CD4-positive, alpha-beta T cell (primary cell): Measurements from ENCODE around the gene PCDHGA9. TPM values are rescaled to one million over a fixed set of nuclear protein-coding genes. Genes with fewer than 3 reads are reported as not detected.
"Not testable (repeated sequence)": the region's sequence is repeated elsewhere in the genome, so short reads cannot be mapped to it uniquely, and the experiment has no call there.

Experiments
- ATAC-seq: fragments of 200-7000 bp; cut with Tn5 transposase; one replicate; pipeline ENCODE4 v1.10.0; 2022; ENCODE audit warnings: mild to moderate bottlenecking; ENCODE audit not compliant: poor library complexity
- CTCF ChIA-PET: fragments of 350-600 bp; sonication (Branson Sonifier 250); formaldehyde crosslinking; loops from one replicate; lab custom pipeline; 2021; ENCODE audit warnings: antibody characterized with exemption, inconsistent platforms; lab: Charles Lee
- POLR2A ChIA-PET: fragments of 350-600 bp; sonication (Branson Sonifier 250); formaldehyde crosslinking; loops from one replicate; lab custom pipeline; 2021; ENCODE audit warnings: antibody characterized with exemption, inconsistent platforms; lab: Charles Lee
- DNase-seq, 14 experiments: peaks; one replicate each; pipeline ENCODE4 v3.0.0-alpha.2; 2013 to 2020; ENCODE audit warnings: mixed read lengths in 2 of 14
- H3K27ac ChIP-seq, 2 donors: one replicate each; pipeline versions ENCODE4 v1.5.1 to v1.7.0; 2013; ENCODE audit warnings: low read length in 2 of 2, low read depth in 1 of 2, mild to moderate bottlenecking in 1 of 2
- H3K27me3 ChIP-seq, 2 experiments: 1 replicate in 1 of 2; 2 replicates in 1 of 2; pipeline versions ENCODE4 v1.6.1 to v1.7.0; 2013; ENCODE audit warnings: low read length in 2 of 2, control low read depth in 1 of 2, mild to moderate bottlenecking in 1 of 2, moderate library complexity in 1 of 2; ENCODE audit not compliant: insufficient read depth in 2 of 2, control insufficient read depth in 1 of 2
- H3K36me3 ChIP-seq: one replicate; pipeline ENCODE4 v1.6.1; 2013; ENCODE audit warnings: low read length, control low read depth; ENCODE audit not compliant: insufficient read depth
- H3K4me1 ChIP-seq: one replicate; pipeline ENCODE4 v1.6.1; 2013; ENCODE audit warnings: low read length, control low read depth; ENCODE audit not compliant: insufficient read depth
- H3K4me3 ChIP-seq: one replicate; pipeline ENCODE4 v1.5.1; 2013; ENCODE audit warnings: mild to moderate bottlenecking, low read length, moderate library complexity
- H3K9me3 ChIP-seq, 2 experiments: 1 replicate in 1 of 2; 2 replicates in 1 of 2; pipeline versions ENCODE4 v1.6.1 to v1.7.0; 2013; ENCODE audit warnings: low read length in 2 of 2, mild to moderate bottlenecking in 2 of 2, control low read depth in 1 of 2, moderate library complexity in 1 of 2; ENCODE audit not compliant: control insufficient read depth in 1 of 2, insufficient read depth in 1 of 2
- H3K27ac Mint-ChIP-seq: one replicate; pipeline ENCODE4 v1.8.0; 2020; ENCODE audit warnings: mixed read lengths
- H3K27me3 Mint-ChIP-seq: one replicate; pipeline ENCODE4 v1.8.0; 2021; ENCODE audit warnings: mixed read lengths
- H3K36me3 Mint-ChIP-seq: one replicate; pipeline ENCODE4 v1.8.0; 2021; ENCODE audit warnings: low read depth, mixed read lengths
- H3K4me1 Mint-ChIP-seq: one replicate; pipeline ENCODE4 v1.8.0; 2021; ENCODE audit warnings: low read depth, mixed read lengths
- H3K4me3 Mint-ChIP-seq: one replicate; pipeline ENCODE4 v1.8.0; 2020; ENCODE audit warnings: mild to moderate bottlenecking, mixed read lengths
- H3K9me3 Mint-ChIP-seq: one replicate; pipeline ENCODE4 v1.8.0; 2020; ENCODE audit warnings: mixed read lengths
- intact Hi-C, 2 experiments: fragments of 100-400 bp; cut with DNase I in 1 of 2; cut with micrococcal nuclease in 1 of 2; formaldehyde crosslinking; loops; one replicate each; pipeline versions ENCODE4 v1.15.1 to v1.9.0; 2023 to 2025; cut with DNase I, micrococcal nuclease
- total RNA-seq, 174 experiments: library from RNA in 2 of 174; stranded (reverse) in 2 of 174; gene quantifications; one replicate each; pipeline ENCODE4 v1.2.3 and lab custom pipeline; 2021 to 2026
- TF ChIP-seq, protein P1 (sequence below): fragments of 200-600 bp; IDR thresholded peaks from one replicate; pipeline ENCODE4 v1.8.0; 2022; ENCODE audit warnings: antibody characterized with exemption, mild to moderate bottlenecking

Gene PCDHGA9
- total RNA-seq, 2 experiments from 2014 or later: not detected

DNA sequence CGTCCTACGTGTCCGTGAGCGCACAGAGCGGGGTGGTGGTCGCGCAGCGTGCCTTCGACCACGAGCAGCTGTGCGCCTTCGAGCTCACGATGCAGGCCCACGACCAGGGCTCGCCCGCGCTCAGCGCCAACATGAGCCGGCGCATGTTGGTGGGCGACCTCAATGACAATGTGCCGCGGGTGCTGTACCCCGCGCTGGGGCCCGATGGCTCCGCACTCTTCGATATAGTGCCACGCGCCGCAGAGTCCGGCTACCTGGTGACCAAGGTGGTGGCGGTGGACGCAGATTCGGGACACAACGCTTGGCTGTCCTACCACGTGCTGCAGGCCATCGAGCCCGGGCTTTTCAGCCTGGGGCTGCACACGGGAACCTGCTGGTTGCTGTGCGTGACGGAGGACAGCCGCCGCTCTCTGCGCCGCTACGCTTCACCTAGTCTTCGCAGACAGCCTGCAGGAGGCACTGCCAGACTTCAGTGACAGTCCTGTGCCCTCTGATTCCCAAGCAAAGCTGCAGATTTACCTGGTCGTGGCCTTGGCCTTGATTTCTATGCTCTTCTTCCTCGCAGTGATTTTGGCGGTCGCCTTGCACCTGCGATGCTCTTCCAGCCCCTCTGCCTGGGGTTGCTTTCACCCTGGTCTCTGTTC lies 25.3 kb downstream of the PCDHGA9 start:
- peaks cover 80% of the 10 kb centered on the region for H3K27me3 Mint-ChIP-seq
- H3K27ac Mint-ChIP-seq: no peak overlapping the region
- Histone ChIP-seq H3K4me3 (no peak overlapping the region), H3K27ac (no peak overlapping the region), H3K36me3 (no peaks in the 10 kb centered on the region), H3K27me3 (peaks cover 64 to 83% of the 10 kb centered on the region in 2 experiments), H3K9me3 (peaks cover 49 to 57% of the 10 kb centered on the region in 2 experiments), H3K4me1 (peaks cover 6% of the 10 kb centered on the region)
- peaks cover 22% of the 10 kb centered on the region for H3K9me3 Mint-ChIP-seq
- intact Hi-C loops: no loop called here
- H3K36me3 Mint-ChIP-seq: peaks cover 32% of the 10 kb centered on the region
- no peak for ATAC-seq
- peaks cover 8% of the 10 kb centered on the region for H3K4me1 Mint-ChIP-seq
- no peak overlapping the region for H3K4me3 Mint-ChIP-seq
- TF ChIP-seq, protein P1, sequence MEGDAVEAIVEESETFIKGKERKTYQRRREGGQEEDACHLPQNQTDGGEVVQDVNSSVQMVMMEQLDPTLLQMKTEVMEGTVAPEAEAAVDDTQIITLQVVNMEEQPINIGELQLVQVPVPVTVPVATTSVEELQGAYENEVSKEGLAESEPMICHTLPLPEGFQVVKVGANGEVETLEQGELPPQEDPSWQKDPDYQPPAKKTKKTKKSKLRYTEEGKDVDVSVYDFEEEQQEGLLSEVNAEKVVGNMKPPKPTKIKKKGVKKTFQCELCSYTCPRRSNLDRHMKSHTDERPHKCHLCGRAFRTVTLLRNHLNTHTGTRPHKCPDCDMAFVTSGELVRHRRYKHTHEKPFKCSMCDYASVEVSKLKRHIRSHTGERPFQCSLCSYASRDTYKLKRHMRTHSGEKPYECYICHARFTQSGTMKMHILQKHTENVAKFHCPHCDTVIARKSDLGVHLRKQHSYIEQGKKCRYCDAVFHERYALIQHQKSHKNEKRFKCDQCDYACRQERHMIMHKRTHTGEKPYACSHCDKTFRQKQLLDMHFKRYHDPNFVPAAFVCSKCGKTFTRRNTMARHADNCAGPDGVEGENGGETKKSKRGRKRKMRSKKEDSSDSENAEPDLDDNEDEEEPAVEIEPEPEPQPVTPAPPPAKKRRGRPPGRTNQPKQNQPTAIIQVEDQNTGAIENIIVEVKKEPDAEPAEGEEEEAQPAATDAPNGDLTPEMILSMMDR: no peak
- no peak for DNase-seq
- ChIA-PET POLR2A (no interaction called here), CTCF (no interaction called here)

DNA sequence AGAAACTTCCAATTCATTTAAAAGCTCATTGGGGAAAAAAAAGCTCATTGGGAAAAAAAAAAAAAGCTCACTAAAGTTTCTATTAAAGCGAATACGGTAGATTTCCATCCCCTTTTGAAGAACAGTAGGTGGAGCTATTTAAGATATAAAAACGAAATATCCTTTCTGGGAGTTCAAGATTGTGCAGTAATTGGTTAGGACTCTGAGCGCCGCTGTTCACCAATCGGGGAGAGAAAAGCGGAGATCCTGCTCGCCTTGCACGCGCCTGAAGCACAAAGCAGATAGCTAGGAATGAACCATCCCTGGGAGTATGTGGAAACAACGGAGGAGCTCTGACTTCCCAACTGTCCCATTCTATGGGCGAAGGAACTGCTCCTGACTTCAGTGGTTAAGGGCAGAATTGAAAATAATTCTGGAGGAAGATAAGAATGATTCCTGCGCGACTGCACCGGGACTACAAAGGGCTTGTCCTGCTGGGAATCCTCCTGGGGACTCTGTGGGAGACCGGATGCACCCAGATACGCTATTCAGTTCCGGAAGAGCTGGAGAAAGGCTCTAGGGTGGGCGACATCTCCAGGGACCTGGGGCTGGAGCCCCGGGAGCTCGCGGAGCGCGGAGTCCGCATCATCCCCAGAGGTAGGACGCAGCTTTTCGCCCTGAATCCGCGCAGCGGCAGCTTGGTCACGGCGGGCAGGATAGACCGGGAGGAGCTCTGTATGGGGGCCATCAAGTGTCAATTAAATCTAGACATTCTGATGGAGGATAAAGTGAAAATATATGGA lies 27.9 kb downstream of the PCDHGA9 start, which contains the start of gene PCDHGA12:
PCDHGA12 (plus strand) TSS at position 176 of the 782 bp plus-strand sequence; CDS start at position 429, 253 bp downstream.
- peaks cover 6% of the 10 kb centered on the region for H3K4me1 ChIP-seq
- intact Hi-C loops: no loop called here
- TF ChIP-seq, protein P1: no peak
- peaks cover 65 to 71% of the 10 kb centered on the region in 2 experiments for H3K27me3 ChIP-seq
- ChIA-PET POLR2A (no interaction called here), CTCF (interaction anchor here (1.3 to 1.6 kb wide), 3 partner anchors 60 to 133 kb away, joined by 3 to 4 read pairs (median 3); partner anchors contain the start of gene PCDHGB3)
- H3K9me3 ChIP-seq: peaks cover 41 to 56% of the 10 kb centered on the region in 2 experiments
- no peaks in the 10 kb centered on the region for H3K36me3 ChIP-seq
- H3K27ac Mint-ChIP-seq: no peak within 1 kb of the TSS
- no peak for ATAC-seq
- peaks cover 25% of the 10 kb centered on the region for H3K9me3 Mint-ChIP-seq
- H3K27ac ChIP-seq: no peak within 1 kb of the TSS
- DNase-seq: peak in 3 of 14 experiments; percentile 31 to 42 (median 39)
- H3K27me3 Mint-ChIP-seq: peaks cover 81% of the 10 kb centered on the region
- H3K4me3 ChIP-seq: peak within 1 kb of the TSS; percentile 10
- peak within 1 kb of the TSS; percentile 69 for H3K4me3 Mint-ChIP-seq
- H3K36me3 Mint-ChIP-seq: peaks cover 29% of the 10 kb centered on the region
- peaks cover 8% of the 10 kb centered on the region for H3K4me1 Mint-ChIP-seq

- Mint-ChIP-seq H3K27me3 (peaks cover 80% of the 10 kb centered on the region), H3K4me3 (peak overlapping the region; percentile 51), H3K4me1 (peaks cover 8% of the 10 kb centered on the region), H3K36me3 (peaks cover 29% of the 10 kb centered on the region), H3K9me3 (peaks cover 25% of the 10 kb centered on the region), H3K27ac (no peak overlapping the region)
- H3K27me3 ChIP-seq: peaks cover 59 to 64% of the 10 kb centered on the region in 2 experiments
- TF ChIP-seq, protein P1: no peak
- no peak overlapping the region for H3K27ac ChIP-seq
- ATAC-seq (no peak), DNase-seq (no peak)
- ChIA-PET CTCF (interaction anchor here (1.3 to 1.6 kb wide), 3 partner anchors 61 to 133 kb away, joined by 3 to 4 read pairs (median 3); partner anchors contain the start of gene PCDHGB3), POLR2A (no interaction called here)
- intact Hi-C loops: no loop called here
- no peaks in the 10 kb centered on the region for H3K36me3 ChIP-seq
- peaks cover 37 to 52% of the 10 kb centered on the region in 2 experiments for H3K9me3 ChIP-seq
- H3K4me1 ChIP-seq: peaks cover 6% of the 10 kb centered on the region
- H3K4me3 ChIP-seq: peak overlapping the region; percentile 10
Measured at GRCh38 chr5:141431286-141431685, 28.7 kb downstream of the PCDHGA9 start.

GRCh38 chr5:141432308-141432707 lies 29.7 kb downstream of the PCDHGA9 start:
- Mint-ChIP-seq H3K36me3 (peaks cover 25% of the 10 kb centered on the region), H3K27me3 (peaks cover 80% of the 10 kb centered on the region), H3K9me3 (peaks cover 25% of the 10 kb centered on the region)
- ATAC-seq, H3K4me1 Mint-ChIP-seq, H3K4me3 ChIP-seq, H3K27ac Mint-ChIP-seq, H3K4me1 ChIP-seq, H3K36me3 ChIP-seq, CTCF ChIA-PET, POLR2A ChIA-PET, DNase-seq, intact Hi-C loops, H3K27ac ChIP-seq, H3K4me3 Mint-ChIP-seq: not testable (repeated sequence)
- H3K27me3 ChIP-seq: peaks cover 49 to 54% of the 10 kb centered on the region in 2 experiments
- peaks cover 31 to 50% of the 10 kb centered on the region in 2 experiments for H3K9me3 ChIP-seq
